Activated CD8-positive, alpha-beta memory T cell treated with anti-CD3 and anti-CD28 coated beads for 4 hours (primary cell): ENCODE results near the gene GRIP2.

ENCODE experiments used
- DNase-seq, 2 donors: peaks; one replicate each; pipeline ENCODE4 v3.0.0-alpha.2; 2020; ENCODE audit warnings: low read depth in 2 of 2

Gene GRIP2

GRCh38 chr3:14561051-14561960 lies 21.2 kb upstream of the GRIP2 start:
- no peak for DNase-seq

- DNase-seq, result no peak
Observed at GRCh38 chr3:14560110-14560509, 20.0 kb upstream of the GRIP2 start.

GRCh38 chr3:14558029-14558428 lies 17.9 kb upstream of the GRIP2 start:
- no peak for DNase-seq

- DNase-seq, result no peak
Observed at GRCh38 chr3:14555835-14556234, 15.7 kb upstream of the GRIP2 start.

GRCh38 chr3:14554715-14555114 lies 14.6 kb upstream of the GRIP2 start:
- DNase-seq, result no peak

- DNase-seq, result no peak
Observed at GRCh38 chr3:14553871-14554270, 13.7 kb upstream of the GRIP2 start.

GRCh38 chr3:14552717-14553116 lies 12.6 kb upstream of the GRIP2 start:
- DNase-seq, result no peak

- DNase-seq, result no peak
Observed at GRCh38 chr3:14552041-14552648, 12.0 kb upstream of the GRIP2 start.

- no peak for DNase-seq
Observed at GRCh38 chr3:14550651-14551611, 10.8 kb upstream of the GRIP2 start.

- no peak for DNase-seq
Observed at GRCh38 chr3:14550181-14550580, 10.0 kb upstream of the GRIP2 start.

GRCh38 chr3:14549256-14549919 lies 9.2 kb upstream of the GRIP2 start:
- DNase-seq, result no peak

GRCh38 chr3:14548321-14548729 lies 8.2 kb upstream of the GRIP2 start:
- DNase-seq, result no peak

GRCh38 chr3:14547693-14548092 lies 7.6 kb upstream of the GRIP2 start:
- no peak for DNase-seq

- DNase-seq, result no peak
Observed at GRCh38 chr3:14546041-14546440, 5.9 kb upstream of the GRIP2 start.

- no peak for DNase-seq
Observed at GRCh38 chr3:14545251-14545635, 5.1 kb upstream of the GRIP2 start.

GRCh38 chr3:14544282-14545250 lies 4.4 kb upstream of the GRIP2 start:
- DNase-seq, result no peak

GRCh38 chr3:14543446-14543845 lies 3.3 kb upstream of the GRIP2 start:
- DNase-seq, result no peak

GRCh38 chr3:14542656-14543055 lies 2.5 kb upstream of the GRIP2 start:
- DNase-seq, result no peak

- DNase-seq, result no peak
Observed at GRCh38 chr3:14541646-14542045, 1.5 kb upstream of the GRIP2 start.

GRCh38 chr3:14540821-14541385 lies 761 bp upstream of the GRIP2 start:
- no peak for DNase-seq
